Uterus (tissue), 2 donors: Measurements from ENCODE around the gene SMAD1.

Experiments
- POLR2A ChIP-seq, 2 donors: fragments of 450-650 bp; IDR thresholded peaks; one replicate each; pipeline ENCODE4 v1.6.1; 2016; ENCODE audit warnings: antibody characterized with exemption in 2 of 2, mild to moderate bottlenecking in 1 of 2, moderate library complexity in 1 of 2
- TF ChIP-seq, protein P1 (sequence below), 4 experiments: fragments of 200-600 bp in 2 of 4; fragments of 450-650 bp in 2 of 4; sonication (generic) in 2 of 4; IDR thresholded peaks; one replicate each; pipeline ENCODE4 v1.5.1; 2016 to 2019; ENCODE audit warnings: antibody characterized with exemption in 4 of 4, mild to moderate bottlenecking in 2 of 4, moderate library complexity in 1 of 4

DNA sequence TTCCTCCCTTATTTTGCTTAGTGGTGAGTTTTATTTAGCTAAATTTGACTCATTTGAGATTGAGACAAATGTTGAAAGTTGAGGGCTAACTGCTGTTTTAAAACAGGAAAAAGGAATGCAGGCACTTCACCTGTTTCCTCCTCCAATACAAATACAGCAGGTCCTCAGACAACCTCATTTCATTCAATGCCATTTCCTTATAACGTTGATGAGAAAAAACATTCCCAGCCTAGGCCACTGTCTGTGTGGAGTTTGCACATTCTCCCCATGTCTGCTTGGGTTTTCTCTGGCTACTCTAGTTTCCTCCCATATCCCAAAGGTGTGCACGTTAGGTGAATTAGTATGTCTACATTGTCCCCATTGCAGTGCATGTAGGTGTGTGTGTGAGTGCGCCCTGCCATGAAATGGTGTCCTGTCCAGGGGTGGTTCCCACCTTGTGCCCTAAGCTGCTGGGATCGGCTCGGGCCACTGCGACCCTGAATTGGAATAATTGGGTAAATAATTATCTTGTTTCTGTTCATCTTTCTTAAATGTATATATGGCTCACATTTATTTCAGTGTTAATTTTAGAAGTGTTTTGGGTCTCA is 21.9 kb downstream of the SMAD1 start:
- TF ChIP-seq, protein P1, sequence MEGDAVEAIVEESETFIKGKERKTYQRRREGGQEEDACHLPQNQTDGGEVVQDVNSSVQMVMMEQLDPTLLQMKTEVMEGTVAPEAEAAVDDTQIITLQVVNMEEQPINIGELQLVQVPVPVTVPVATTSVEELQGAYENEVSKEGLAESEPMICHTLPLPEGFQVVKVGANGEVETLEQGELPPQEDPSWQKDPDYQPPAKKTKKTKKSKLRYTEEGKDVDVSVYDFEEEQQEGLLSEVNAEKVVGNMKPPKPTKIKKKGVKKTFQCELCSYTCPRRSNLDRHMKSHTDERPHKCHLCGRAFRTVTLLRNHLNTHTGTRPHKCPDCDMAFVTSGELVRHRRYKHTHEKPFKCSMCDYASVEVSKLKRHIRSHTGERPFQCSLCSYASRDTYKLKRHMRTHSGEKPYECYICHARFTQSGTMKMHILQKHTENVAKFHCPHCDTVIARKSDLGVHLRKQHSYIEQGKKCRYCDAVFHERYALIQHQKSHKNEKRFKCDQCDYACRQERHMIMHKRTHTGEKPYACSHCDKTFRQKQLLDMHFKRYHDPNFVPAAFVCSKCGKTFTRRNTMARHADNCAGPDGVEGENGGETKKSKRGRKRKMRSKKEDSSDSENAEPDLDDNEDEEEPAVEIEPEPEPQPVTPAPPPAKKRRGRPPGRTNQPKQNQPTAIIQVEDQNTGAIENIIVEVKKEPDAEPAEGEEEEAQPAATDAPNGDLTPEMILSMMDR (IDR thresholded peaks at IDR 0.05): no peak
- no peak for TF ChIP-seq POLR2A (IDR thresholded peaks at IDR 0.05)
